ENCODE results near the gene RNH1.
"Not testable (repeated sequence)": the region's sequence is repeated elsewhere in the genome, so short reads cannot be mapped to it uniquely, and the experiment has no call there.

Gene RNH1

DNA sequence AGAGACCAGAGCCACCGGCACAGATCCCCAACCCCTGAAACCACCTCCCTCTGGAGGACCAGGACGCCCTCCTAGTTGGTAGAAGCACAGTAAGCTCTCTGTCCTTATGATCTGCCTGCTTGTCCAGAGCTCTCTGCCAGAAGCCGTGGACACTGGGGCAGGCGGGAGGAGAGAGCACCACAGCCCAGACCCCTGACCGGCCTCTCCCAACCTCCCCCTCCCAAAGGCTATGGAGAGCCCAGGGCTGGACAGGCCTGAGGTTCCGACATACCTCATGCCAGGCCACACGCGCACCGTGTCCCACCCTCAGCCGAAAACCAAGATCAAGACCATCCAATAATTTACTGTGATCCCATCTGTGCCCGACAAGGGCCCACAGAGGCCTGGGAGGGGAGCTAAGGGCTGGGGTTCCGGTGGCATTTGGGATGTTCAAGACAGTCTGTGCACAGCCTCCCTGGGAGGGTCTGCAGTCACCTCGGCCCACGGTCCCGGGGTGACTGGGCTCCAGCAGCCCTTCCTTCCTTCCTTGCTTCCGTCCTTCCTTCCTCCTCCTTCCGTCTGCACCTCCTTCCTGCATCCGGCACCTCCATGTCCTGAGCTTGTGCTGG is 25.0 kb upstream of the RNH1 start:
- no peak overlapping the region for H3K4me3 Mint-ChIP-seq
- H3K36me3 Mint-ChIP-seq, result no peaks in the 10 kb centered on the region
- H3K9me3 Mint-ChIP-seq, result no peaks in the 10 kb centered on the region
- no peak overlapping the region for H3K27ac Mint-ChIP-seq
- H3K27me3 Mint-ChIP-seq, result no peaks in the 10 kb centered on the region
- H3K4me1 Mint-ChIP-seq, result peaks cover 3% of the 10 kb centered on the region

DNA sequence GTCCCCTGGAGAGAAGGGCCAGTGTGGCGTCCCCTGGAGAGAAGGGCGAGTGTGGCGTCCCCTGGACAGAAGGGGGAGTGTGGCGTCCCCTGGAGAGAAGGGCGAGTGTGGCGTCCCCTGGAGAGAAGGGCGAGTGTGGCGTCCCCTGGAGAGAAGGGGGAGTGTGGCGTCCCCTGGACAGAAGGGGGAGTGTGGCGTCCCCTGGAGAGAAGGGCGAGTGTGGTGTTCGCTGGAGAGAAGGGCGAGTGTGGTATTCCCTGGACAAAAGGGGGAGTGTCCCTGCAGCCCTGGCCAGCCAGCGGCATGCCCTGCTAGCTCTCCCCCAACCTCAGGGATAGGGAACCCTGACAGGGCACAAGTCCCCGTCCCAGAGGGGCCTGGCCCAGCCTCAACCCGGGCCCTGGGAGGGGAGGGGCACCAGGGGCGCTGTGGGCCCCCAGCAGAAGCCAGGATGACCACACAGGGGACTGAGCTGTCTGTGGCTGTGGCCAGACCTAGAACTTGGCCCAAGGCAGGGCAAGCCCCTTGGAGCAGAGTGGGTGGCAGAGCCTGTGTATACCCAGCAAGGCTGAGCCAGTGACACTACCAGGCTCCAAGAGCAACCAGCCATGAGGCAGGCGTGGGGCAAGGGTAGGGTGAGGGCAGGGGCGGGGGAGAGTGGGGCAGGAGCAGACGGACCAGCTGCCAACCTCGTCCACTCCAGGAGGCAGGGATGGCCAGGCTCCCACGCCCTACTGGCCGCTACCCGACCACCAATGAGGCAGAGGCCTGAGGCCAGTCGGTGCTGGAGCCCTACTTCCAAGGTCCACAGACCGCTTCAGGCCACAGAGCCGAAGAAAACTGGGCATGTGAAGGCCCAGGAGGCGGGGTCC is 24.2 kb upstream of the RNH1 start:
- H3K27ac Mint-ChIP-seq, result no peak overlapping the region
- no peak overlapping the region for H3K4me3 Mint-ChIP-seq
- H3K9me3 Mint-ChIP-seq, result no peaks in the 10 kb centered on the region
- H3K27me3 Mint-ChIP-seq, result no peaks in the 10 kb centered on the region
- no peaks in the 10 kb centered on the region for H3K36me3 Mint-ChIP-seq
- H3K4me1 Mint-ChIP-seq, result peaks cover 1% of the 10 kb centered on the region

DNA sequence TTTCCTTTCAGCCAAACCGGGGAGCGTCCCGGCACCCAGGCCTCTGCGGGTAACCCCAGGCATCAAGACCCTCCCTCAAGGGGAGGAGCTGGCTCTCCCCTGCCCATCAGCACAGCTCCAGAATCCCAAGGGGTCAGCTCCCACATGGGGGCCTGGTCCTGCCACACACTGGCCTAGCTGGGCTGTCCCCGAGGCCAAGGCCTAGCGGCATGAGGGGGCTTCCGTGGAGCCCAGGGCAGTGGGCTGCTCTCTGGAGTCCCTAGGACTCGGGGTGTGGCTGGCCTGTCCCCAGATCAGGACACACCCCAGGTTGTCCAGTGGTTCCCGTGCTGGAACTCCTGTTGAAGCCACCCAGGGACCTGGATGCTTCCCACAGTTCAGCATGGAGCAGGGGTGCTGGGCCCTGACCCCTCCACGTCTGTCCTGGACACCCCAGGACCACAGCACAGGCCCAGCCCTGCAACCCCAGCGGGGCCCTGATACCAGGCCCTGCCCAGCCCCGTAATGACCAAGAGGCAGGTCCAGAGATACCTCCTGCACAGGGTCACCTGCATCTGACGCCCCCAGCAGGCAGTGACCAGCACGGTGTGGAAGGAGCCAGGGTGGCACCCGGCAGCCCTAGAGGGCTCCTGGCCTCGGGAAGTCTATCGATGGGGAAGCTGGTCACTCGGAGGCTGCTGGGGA is 22.8 kb upstream of the RNH1 start:
- no peaks in the 10 kb centered on the region for H3K9me3 Mint-ChIP-seq
- no peak overlapping the region for H3K27ac Mint-ChIP-seq
- H3K4me3 Mint-ChIP-seq, result no peak overlapping the region
- H3K36me3 Mint-ChIP-seq, result no peaks in the 10 kb centered on the region
- H3K27me3 Mint-ChIP-seq, result no peaks in the 10 kb centered on the region
- no peaks in the 10 kb centered on the region for H3K4me1 Mint-ChIP-seq

DNA sequence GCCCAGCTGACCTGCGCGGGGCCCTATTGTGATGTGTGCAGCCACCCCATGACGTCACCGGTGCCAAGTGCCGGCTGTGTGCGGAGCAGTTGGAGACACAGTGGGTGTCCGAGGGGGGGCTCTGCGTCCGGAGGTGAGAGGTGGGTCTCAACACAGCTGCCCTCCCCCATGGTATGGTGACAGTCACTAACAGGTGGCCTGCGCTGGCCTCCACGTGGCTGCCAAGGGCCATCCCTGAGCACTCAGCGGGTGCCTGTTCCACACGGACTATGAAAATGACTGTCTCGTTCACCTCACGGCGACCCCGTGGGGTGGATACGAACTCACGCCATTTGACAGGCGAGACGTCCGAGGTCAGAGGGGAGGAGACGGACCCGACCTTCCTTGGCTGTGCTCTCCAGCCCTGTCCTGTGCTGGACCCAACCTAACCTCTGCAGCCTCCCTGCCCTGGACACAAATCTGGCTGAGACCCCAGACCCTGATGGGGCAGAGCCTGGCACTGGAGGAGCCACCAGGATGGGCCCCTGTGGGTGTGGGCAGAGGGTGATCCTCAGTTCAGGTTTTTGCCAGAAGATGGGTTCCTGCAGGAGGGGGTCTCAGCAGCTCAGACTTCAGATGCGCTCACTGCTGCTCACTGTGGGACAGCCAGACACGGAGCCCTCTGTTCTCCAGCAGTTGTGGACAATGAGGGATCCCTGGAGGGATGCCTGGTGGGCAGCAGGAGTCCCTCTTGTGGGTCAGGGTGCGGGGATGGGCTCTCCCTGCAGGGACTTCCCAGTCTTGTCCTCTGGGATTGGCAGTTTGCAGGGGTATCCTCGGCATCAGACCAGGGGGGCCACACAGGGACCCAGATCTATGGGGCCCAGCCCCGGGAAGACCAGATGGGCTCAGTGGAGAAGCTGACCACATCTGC is 22.0 kb upstream of the RNH1 start:
- Mint-ChIP-seq H3K4me3 (no peak overlapping the region), H3K27me3 (no peaks in the 10 kb centered on the region), H3K4me1 (no peaks in the 10 kb centered on the region), H3K27ac (no peak overlapping the region), H3K9me3 (no peaks in the 10 kb centered on the region), H3K36me3 (no peaks in the 10 kb centered on the region)

DNA sequence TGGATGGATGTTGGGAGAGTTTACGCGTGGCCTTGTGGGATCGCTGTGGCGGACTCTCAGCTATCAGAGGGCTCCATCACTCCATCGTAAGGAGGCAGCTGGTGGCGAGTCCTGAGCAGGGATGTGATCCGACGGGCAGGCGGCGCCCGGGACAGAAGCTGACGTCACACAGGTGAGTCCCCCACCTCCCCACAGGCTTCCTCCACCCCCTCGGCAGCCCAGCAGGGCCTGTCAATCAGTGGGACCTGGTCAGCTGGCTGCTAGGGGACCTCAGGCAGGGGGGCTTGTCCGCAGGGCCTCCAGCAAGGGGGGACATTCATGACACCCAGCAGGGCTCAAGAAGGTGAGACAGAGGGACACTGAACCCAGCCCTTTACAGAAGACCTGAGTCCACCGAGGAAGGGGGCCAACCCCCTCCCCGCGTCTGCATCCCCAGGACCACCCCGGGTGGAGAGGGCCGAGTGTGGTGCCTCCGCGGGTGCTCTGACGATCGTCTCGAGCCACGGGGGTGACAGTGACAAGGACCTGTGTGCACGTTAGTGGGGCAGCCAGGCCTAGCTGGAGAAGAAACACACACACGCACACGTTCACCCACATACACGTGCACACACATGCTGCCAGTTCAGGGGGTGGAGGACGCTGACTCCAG is 21.2 kb upstream of the RNH1 start:
- H3K36me3 Mint-ChIP-seq, result no peaks in the 10 kb centered on the region
- no peaks in the 10 kb centered on the region for H3K4me1 Mint-ChIP-seq
- H3K4me3 Mint-ChIP-seq, result no peak overlapping the region
- no peak overlapping the region for H3K27ac Mint-ChIP-seq
- H3K27me3 Mint-ChIP-seq, result no peaks in the 10 kb centered on the region
- no peaks in the 10 kb centered on the region for H3K9me3 Mint-ChIP-seq

DNA sequence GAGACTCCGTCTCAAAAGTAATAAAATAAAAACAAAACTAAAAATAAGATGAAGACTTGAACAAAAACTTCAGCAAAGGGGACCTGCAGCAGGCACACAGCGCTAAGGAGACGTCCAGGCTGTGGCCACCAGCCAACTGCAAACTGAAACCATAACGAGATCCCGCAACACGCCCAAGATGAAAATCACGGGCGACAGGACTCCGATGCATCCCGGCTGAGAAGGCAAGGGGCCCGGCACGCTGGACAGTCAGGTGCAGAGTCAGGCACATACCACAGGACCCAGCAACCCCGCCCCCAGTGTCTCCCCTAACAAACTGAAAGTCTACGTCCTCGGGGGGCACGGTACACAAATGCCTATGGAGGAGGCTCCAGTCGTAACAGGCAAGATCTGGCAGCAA is 19.1 kb upstream of the RNH1 start:
- H3K4me3 Mint-ChIP-seq, result no peak overlapping the region
- H3K27me3 Mint-ChIP-seq, result no peaks in the 10 kb centered on the region
- H3K27ac Mint-ChIP-seq, result peak overlapping the region; percentile 30
- H3K4me1 Mint-ChIP-seq, result no peaks in the 10 kb centered on the region
- no peaks in the 10 kb centered on the region for H3K9me3 Mint-ChIP-seq
- H3K36me3 Mint-ChIP-seq, result no peaks in the 10 kb centered on the region

- H3K36me3 Mint-ChIP-seq, result no peaks in the 10 kb centered on the region
- no peaks in the 10 kb centered on the region for H3K9me3 Mint-ChIP-seq
- H3K4me3 Mint-ChIP-seq, result no peak overlapping the region
- H3K27me3 Mint-ChIP-seq, result no peaks in the 10 kb centered on the region
- H3K27ac Mint-ChIP-seq, result no peak overlapping the region
- peaks cover 4% of the 10 kb centered on the region for H3K4me1 Mint-ChIP-seq
Observed at GRCh38 chr11:521177-521688, 14.2 kb upstream of the RNH1 start.

DNA sequence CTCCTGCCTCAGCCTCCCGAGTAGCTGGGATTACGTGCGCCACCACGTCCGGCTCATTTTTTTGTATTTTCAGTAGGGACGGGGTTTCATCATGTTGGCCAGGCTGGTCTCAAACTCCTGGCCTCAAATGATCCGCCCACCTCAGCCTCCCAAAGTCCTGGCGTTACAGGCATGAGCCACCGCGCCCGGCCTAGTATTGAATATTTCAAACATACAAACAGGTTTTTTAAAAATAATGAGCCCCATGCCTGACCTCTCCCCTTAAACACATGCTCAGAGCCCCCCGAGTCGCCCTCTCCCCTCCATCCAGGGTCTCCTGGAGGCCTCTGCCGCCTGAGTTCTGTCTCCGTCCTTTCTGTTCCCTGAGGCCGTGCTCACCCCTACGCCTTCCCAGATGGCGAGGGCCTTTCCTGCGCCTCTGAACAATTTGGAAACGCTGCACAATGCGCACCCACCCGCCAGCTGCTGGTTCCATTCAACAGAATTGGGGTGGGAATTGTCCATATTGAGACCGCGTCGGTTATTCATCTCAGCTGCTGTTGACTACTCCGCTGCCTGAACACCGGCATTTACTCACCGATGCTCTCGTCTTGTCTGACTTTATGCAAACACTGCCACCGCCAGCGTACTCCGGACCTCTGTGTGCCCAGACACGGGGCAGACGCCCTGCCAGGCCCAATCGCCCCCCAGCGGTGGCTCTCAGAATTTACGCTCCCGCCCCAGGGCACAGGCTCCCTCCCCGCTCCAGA is 13.6 kb upstream of the RNH1 start:
- H3K27me3 Mint-ChIP-seq, result no peaks in the 10 kb centered on the region
- no peak overlapping the region for H3K4me3 Mint-ChIP-seq
- H3K27ac Mint-ChIP-seq, result peak overlapping the region; percentile 12
- H3K9me3 Mint-ChIP-seq, result no peaks in the 10 kb centered on the region
- H3K36me3 Mint-ChIP-seq, result no peaks in the 10 kb centered on the region
- peaks cover 4% of the 10 kb centered on the region for H3K4me1 Mint-ChIP-seq

- no peaks in the 10 kb centered on the region for H3K9me3 Mint-ChIP-seq
Observed at GRCh38 chr11:518463-519202, 11.6 kb upstream of the RNH1 start.

GRCh38 chr11:516918-517685 is 10.1 kb upstream of the RNH1 start:
- H3K27ac Mint-ChIP-seq, H3K9me3 Mint-ChIP-seq, H3K4me3 Mint-ChIP-seq, H3K27me3 Mint-ChIP-seq, H3K4me1 Mint-ChIP-seq, H3K36me3 Mint-ChIP-seq: not testable (repeated sequence)

More at GRCh38 chr11:518463-519202, 11.6 kb upstream of the RNH1 start:
- no peaks in the 10 kb centered on the region for H3K36me3 Mint-ChIP-seq
- peak overlapping the region; percentile 80 for H3K4me3 Mint-ChIP-seq
- H3K4me1 Mint-ChIP-seq, result peaks cover 4% of the 10 kb centered on the region
- peak overlapping the region; percentile 84 for H3K27ac Mint-ChIP-seq
- no peaks in the 10 kb centered on the region for H3K27me3 Mint-ChIP-seq

GRCh38 chr11:516400-516799 is 9.4 kb upstream of the RNH1 start:
- no peaks in the 10 kb centered on the region for H3K36me3 Mint-ChIP-seq
- peaks cover 4% of the 10 kb centered on the region for H3K4me1 Mint-ChIP-seq
- no peak overlapping the region for H3K4me3 Mint-ChIP-seq
- no peaks in the 10 kb centered on the region for H3K27me3 Mint-ChIP-seq
- H3K9me3 Mint-ChIP-seq, result no peaks in the 10 kb centered on the region
- H3K27ac Mint-ChIP-seq, result peak overlapping the region; percentile 46

- no peaks in the 10 kb centered on the region for H3K27me3 Mint-ChIP-seq
- no peak overlapping the region for H3K4me3 Mint-ChIP-seq
- no peaks in the 10 kb centered on the region for H3K36me3 Mint-ChIP-seq
- H3K4me1 Mint-ChIP-seq, result peaks cover 4% of the 10 kb centered on the region
- H3K9me3 Mint-ChIP-seq, result no peaks in the 10 kb centered on the region
- peak overlapping the region; percentile 5 for H3K27ac Mint-ChIP-seq
Observed at GRCh38 chr11:515131-515530, 8.1 kb upstream of the RNH1 start.

DNA sequence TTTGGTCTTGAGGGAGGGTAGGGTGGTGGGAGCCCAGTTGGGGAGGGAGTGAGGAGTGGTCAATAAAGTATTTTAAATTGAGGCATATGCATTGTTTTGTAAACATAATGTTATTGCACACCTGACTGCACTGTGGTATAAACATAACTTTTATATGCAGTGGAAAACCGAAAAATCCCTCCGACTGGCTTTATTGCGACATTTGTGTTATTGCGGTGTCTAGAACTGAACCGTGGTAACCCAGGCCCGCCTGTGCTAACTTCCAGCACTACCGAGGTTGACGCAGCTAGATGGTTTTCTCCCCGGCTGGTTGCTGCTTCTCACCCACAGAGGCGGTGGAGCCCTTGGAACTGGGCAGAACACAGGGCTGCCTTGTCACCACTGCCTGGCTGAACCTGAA is 7.6 kb upstream of the RNH1 start:
- Mint-ChIP-seq H3K9me3 (no peaks in the 10 kb centered on the region), H3K36me3 (no peaks in the 10 kb centered on the region), H3K27ac (no peak overlapping the region), H3K27me3 (no peaks in the 10 kb centered on the region), H3K4me3 (no peak overlapping the region), H3K4me1 (peaks cover 4% of the 10 kb centered on the region)

Data from activated naive CD4-positive, alpha-beta T cell treated with anti-CD3 and anti-CD28 coated beads, Interleukin-2, amount 50 U/mL, for 24 hours (primary cell).